ENCODE data around the gene CES2. TPM values are rescaled to one million over a fixed set of nuclear protein-coding genes. Genes with fewer than 3 reads are reported as not detected.
A peak's percentile ranks its signal among the peaks of the same experiment; 100 is the strongest.
"Not testable (repeated sequence)": the region's sequence is repeated elsewhere in the genome, so short reads cannot be mapped to it uniquely, and the experiment has no call there.

CES2 gene
- total RNA-seq, 1 experiment from 2014 or later = 24.0 TPM

GRCh38 chr16:66976746-66977145, 41.4 kb downstream of the CES2 start:
- no peak for DNase-seq (ENCODE audit: low read depth)

DNA sequence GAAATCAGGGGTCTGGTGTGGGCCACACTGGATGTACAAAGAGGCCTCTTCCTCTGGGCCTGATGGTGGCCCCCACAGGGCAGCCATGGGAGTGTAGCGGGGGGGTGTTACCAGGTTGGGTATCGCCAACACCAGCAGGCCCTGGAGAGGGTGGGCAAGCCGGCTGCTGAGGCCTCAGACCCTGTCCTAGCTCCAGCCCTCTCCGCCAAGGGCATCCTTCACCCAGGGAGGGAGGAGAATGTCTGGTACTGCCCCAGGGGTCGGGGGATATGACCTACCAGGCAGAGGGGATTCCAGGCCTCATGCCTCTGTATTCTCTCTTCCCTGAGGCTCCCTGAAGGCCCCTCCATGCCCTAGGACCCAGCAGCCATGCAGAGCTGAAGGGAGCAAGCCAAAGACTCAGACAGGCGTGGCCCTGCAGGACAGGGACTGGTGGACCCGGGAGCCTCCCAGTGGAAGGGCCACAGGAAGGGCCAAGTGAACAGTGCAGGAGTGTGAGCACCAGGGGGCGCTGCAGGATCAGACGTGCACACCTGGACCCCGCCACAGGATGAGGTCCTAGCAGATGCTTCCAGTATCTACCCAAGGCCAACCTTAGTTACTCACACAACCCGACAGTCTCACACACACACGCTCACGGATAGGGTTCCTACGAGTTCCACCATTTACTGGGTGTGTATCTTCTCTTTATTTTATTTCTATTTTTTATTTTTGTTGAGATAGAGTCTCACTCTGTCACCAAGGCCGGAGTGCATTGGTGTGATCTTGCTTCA, 42.2 kb downstream of the CES2 start:
- DNase-seq (ENCODE audit: low read depth) = peak; percentile 77

GRCh38 chr16:66979011-66979717, 43.8 kb downstream of the CES2 start:
- DNase-seq (ENCODE audit: low read depth) = peak; percentile 35

DNA sequence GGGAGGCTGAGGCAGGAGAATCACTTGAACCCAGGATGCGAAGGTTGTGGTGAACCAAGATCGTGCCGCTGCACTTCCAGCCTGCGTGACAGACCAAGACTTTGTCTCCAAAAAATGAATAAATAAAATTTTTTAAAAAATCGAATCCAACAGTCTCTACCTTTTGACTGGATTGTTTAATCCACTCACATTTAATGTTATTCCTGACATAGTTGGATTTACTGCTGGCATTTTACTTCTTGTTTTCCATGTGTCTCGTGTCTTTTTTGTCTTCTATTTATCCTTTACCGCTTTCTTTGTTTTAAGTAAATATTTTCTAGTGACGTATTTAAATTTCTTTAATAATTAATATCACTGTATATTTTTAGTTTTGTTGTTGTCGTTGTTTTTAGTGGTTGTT, 47.7 kb downstream of the CES2 start:
- no peak for DNase-seq (ENCODE audit: low read depth)

DNA sequence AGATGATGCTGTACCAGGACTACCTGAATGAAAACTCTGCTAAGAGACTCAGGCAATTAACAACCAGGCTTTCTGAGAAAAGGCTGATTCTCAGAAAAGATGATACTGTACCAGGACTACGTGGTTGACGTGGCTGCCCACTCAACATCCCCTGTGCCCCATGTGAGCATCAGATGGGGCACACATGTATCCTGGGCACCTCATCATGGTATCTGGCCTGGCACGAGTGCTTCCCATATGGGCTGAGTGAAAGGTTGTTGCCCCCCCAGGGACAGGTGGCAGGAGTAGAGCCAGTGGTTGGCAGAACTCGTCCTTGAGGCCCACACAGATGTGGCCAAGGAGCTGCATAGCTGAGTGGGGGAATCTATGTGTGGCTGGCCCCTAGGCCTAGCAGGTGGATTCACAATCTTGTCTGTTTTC, 49.6 kb downstream of the CES2 start:
- no peak for DNase-seq (ENCODE audit: low read depth)

DNA sequence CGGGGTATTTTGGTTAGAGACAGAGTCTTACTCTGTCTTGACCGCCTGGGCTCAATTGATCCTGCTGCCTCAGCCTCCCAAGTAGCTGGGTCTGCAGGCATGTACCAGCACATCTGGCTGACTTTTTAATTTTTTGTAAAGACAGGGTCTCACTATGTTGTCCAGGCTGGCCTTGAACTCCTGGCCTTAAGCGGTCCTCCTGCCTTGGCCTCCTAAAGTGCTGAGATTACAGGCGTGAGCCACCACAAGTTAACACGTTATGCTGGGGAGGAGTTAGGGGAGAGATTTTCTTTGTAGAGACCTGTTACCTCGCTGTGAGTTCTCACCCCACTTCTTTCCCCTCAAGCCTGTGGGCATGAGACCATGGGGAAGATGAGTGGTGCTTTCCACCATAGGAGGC, 51.2 kb downstream of the CES2 start:
- no peak for DNase-seq (ENCODE audit: low read depth)

GRCh38 chr16:66988197-66988788, 53.0 kb downstream of the CES2 start, which contains the start of gene CES4A:
Gene CES4A, plus strand, starts transcription at chr16:66988589. Its CDS starts 184 bp downstream, at chr16:66988773.
- DNase-seq (ENCODE audit: low read depth) = no peak

- no peak for DNase-seq (ENCODE audit: low read depth)
These were observed 56.3 kb downstream of the CES2 start for GRCh38 chr16:66991545-66992077.

DNA sequence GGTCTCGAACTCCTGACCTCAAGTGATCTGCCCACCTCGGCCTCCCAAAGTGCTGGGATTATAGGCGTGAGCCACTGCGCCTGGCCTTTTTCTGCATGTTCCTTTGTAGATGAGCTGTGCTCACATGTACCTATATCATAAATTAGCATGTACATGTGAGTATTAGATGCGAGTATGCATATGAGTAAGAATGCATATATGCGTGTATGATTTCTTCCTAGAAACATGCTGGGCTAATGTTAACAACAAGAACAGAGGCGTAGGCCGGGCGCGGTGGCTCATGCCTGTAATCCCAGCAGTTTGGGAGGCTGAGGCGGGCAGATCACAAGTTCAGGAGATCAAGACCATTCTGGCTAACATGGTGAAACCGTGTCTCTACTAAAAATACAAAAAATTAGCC, 58.2 kb downstream of the CES2 start:
- DNase-seq (ENCODE audit: low read depth) = not testable (repeated sequence)

Other genes with a start within 250 kb of the CES2 start
- 27.0 and 34.4 TPM in 2 replicates for gene CMTM4, start 238.8 kb upstream of the CES2 start, total RNA-seq (2014; rRNA removed; shearing (Covaris generic))
- gene DYNC1LI2, start 183.9 kb upstream of the CES2 start, total RNA-seq (2014; rRNA removed; shearing (Covaris generic)) = 29.6 and 52.9 TPM in 2 replicates
- not detected in 2 replicates for gene TERB1, start 133.9 kb upstream of the CES2 start, total RNA-seq (2014; rRNA removed; shearing (Covaris generic))
- 86.8 and 93.6 TPM in 2 replicates for gene NAE1, start 104.5 kb upstream of the CES2 start, total RNA-seq (2014; rRNA removed; shearing (Covaris generic))
- gene CA7, start 91.1 kb upstream of the CES2 start, total RNA-seq (2014; rRNA removed; shearing (Covaris generic)) = not detected in 2 replicates
- gene PDP2, start 55.0 kb upstream of the CES2 start, total RNA-seq (2014; rRNA removed; shearing (Covaris generic)) = 10.6 and 12.1 TPM in 2 replicates
- not detected in 2 replicates for gene CDH16, start 16.6 kb upstream of the CES2 start, total RNA-seq (2014; rRNA removed; shearing (Covaris generic))
- gene RRAD, start 10.0 kb upstream of the CES2 start, total RNA-seq (2014; rRNA removed; shearing (Covaris generic)) = 0.13 TPM in 1 of 2 replicates, not detected in the other
- 230 and 244 TPM in 2 replicates for gene CIAO2B, start 1.1 kb upstream of the CES2 start, total RNA-seq (2014; rRNA removed; shearing (Covaris generic))
- 0.53 and 1.2 TPM in 2 replicates for gene CES3, start 25.8 kb downstream of the CES2 start, total RNA-seq (2014; rRNA removed; shearing (Covaris generic))
- gene CES4A, start 53.1 kb downstream of the CES2 start, total RNA-seq (2014; rRNA removed; shearing (Covaris generic)) = not detected in 2 replicates
- gene CBFB, start 93.6 kb downstream of the CES2 start, total RNA-seq (2014; rRNA removed; shearing (Covaris generic)) = 62.7 and 93.7 TPM in 2 replicates
- gene PHAF1, start 174.4 kb downstream of the CES2 start, total RNA-seq (2014; rRNA removed; shearing (Covaris generic)) = 12.1 and 23.8 TPM in 2 replicates
- 2.8 and 5.6 TPM in 2 replicates for gene B3GNT9, start 215.5 kb downstream of the CES2 start, total RNA-seq (2014; rRNA removed; shearing (Covaris generic))
- gene TRADD, start 224.4 kb downstream of the CES2 start, total RNA-seq (2014; rRNA removed; shearing (Covaris generic)) = 10.9 and 13.7 TPM in 2 replicates
- gene FBXL8, start 224.4 kb downstream of the CES2 start, total RNA-seq (2014; rRNA removed; shearing (Covaris generic)) = 10.3 and 12.8 TPM in 2 replicates
- gene HSF4, start 229.2 kb downstream of the CES2 start, total RNA-seq (2014; rRNA removed; shearing (Covaris generic)) = 9.0 and 11.0 TPM in 2 replicates
- 18.4 and 22.8 TPM in 2 replicates for gene NOL3, start 235.0 kb downstream of the CES2 start, total RNA-seq (2014; rRNA removed; shearing (Covaris generic))
- gene MATCAP1, start 248.4 kb downstream of the CES2 start, total RNA-seq (2014; rRNA removed; shearing (Covaris generic)) = 7.0 and 11.6 TPM in 2 replicates